HG03469 (cell line): ENCODE measurements around the gene CBX2.
"Not testable (repeated sequence)": the region's sequence is repeated elsewhere in the genome, so short reads cannot be mapped to it uniquely, and the experiment has no call there.

Experiments used
- ATAC-seq: cut with Tn5 transposase; IDR thresholded peaks from one replicate; pipeline ENCODE4 v1.9.1; 2021; ENCODE audit warnings: mild to moderate bottlenecking, moderate library complexity, moderate number of reproducible peaks; ENCODE audit not compliant: unreplicated experiment

CBX2 gene

GRCh38 chr17:79742951-79743476, 34.9 kb upstream of the CBX2 start:
- ATAC-seq: no peak

- ATAC-seq: no peak
These were observed 34.3 kb upstream of the CBX2 start for GRCh38 chr17:79743614-79744013.

GRCh38 chr17:79745641-79746105, 32.3 kb upstream of the CBX2 start:
- no peak for ATAC-seq

- no peak for ATAC-seq
These were observed 30.9 kb upstream of the CBX2 start for GRCh38 chr17:79746889-79747507.

- no peak for ATAC-seq
These were observed 30.2 kb upstream of the CBX2 start for GRCh38 chr17:79747508-79748294.

GRCh38 chr17:79748295-79749099, 29.5 kb upstream of the CBX2 start:
- ATAC-seq: no peak

GRCh38 chr17:79749156-79749815, 28.7 kb upstream of the CBX2 start:
- no peak for ATAC-seq

GRCh38 chr17:79749958-79750357, 28.0 kb upstream of the CBX2 start:
- ATAC-seq: no peak

GRCh38 chr17:79750650-79751545, 27.1 kb upstream of the CBX2 start:
- no peak for ATAC-seq

- no peak for ATAC-seq
These were observed 25.8 kb upstream of the CBX2 start for GRCh38 chr17:79752175-79752574.

- no peak for ATAC-seq
These were observed 23.6 kb upstream of the CBX2 start for GRCh38 chr17:79754370-79754769.

- ATAC-seq: not testable (repeated sequence)
These were observed 23.0 kb upstream of the CBX2 start for GRCh38 chr17:79754903-79755302.

GRCh38 chr17:79755591-79755990, 22.4 kb upstream of the CBX2 start:
- ATAC-seq: no peak

- no peak for ATAC-seq
These were observed 20.7 kb upstream of the CBX2 start for GRCh38 chr17:79757140-79757745.

GRCh38 chr17:79758271-79758670, 19.7 kb upstream of the CBX2 start:
- no peak for ATAC-seq

GRCh38 chr17:79760197-79760906, 17.6 kb upstream of the CBX2 start:
- ATAC-seq: no peak

- ATAC-seq: no peak
These were observed 15.9 kb upstream of the CBX2 start for GRCh38 chr17:79761894-79762589.

GRCh38 chr17:79765708-79766107, 12.2 kb upstream of the CBX2 start:
- no peak for ATAC-seq
